ENCODE data around the gene ZCCHC9.

DNA sequence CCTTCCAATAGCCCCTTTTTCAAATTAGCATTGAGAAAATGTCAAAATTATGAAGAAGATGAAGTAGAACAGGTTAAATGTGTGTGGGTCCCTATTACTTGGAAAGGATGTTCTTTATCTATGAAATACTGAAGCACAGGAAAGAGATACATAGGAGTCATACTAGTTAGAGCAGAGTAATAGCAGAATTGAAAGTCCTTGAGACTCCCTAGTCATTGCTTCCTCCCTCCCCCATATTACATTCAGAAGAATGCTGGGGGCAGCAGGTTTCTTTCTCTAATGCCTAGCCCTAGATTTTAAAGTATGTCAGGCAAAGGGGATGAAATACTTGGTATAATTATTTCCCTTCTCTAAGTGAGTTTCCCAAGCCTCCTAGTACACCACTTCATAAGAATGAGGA lies 4.4 kb downstream of the ZCCHC9 start:
- no peak for TF ChIP-seq EZH2 (IDR thresholded peaks at IDR 0.05; ENCODE audit: borderline replicate concordance, low read depth, low read length, poor library complexity, severe bottlenecking)
- TF ChIP-seq, protein P1, sequence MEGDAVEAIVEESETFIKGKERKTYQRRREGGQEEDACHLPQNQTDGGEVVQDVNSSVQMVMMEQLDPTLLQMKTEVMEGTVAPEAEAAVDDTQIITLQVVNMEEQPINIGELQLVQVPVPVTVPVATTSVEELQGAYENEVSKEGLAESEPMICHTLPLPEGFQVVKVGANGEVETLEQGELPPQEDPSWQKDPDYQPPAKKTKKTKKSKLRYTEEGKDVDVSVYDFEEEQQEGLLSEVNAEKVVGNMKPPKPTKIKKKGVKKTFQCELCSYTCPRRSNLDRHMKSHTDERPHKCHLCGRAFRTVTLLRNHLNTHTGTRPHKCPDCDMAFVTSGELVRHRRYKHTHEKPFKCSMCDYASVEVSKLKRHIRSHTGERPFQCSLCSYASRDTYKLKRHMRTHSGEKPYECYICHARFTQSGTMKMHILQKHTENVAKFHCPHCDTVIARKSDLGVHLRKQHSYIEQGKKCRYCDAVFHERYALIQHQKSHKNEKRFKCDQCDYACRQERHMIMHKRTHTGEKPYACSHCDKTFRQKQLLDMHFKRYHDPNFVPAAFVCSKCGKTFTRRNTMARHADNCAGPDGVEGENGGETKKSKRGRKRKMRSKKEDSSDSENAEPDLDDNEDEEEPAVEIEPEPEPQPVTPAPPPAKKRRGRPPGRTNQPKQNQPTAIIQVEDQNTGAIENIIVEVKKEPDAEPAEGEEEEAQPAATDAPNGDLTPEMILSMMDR (conservative IDR thresholded peaks at IDR 0.05; ENCODE audit: low read depth, low read length): no peak
